Stimulated activated naive B cell treated with anti-CD40 and anti-IgM and Interleukin-4, amounts not matched to agents 10 μg/mL and 1 μg/mL and 100 μg/mL, for 72 hours (primary cell): ENCODE measurements around the gene ST8SIA1.
"Not testable (repeated sequence)": the region's sequence is repeated elsewhere in the genome, so short reads cannot be mapped to it uniquely, and the experiment has no call there.

Source experiments
- ATAC-seq, 2 donors: fragments of 150-1000 bp; cut with Tn5 transposase; replicated peaks; 2 replicates each; pipeline ENCODE4 v1.10.0; 2021; ENCODE audit warnings: moderate library complexity in 1 of 2
- DNase-seq: peaks from one replicate; pipeline ENCODE4 v3.0.0; 2021
- H3K27ac Mint-ChIP-seq: one replicate; pipeline ENCODE4 v1.8.0; 2022; ENCODE audit warnings: mild to moderate bottlenecking, mixed read lengths
- H3K27me3 Mint-ChIP-seq, 2 donors: one replicate each; pipeline ENCODE4 v1.8.0; 2022; ENCODE audit warnings: mixed read lengths in 2 of 2
- H3K36me3 Mint-ChIP-seq, 2 donors: one replicate each; pipeline ENCODE4 v1.8.0; 2022; ENCODE audit warnings: mixed read lengths in 2 of 2, mild to moderate bottlenecking in 1 of 2
- H3K4me1 Mint-ChIP-seq, 2 donors: one replicate each; pipeline ENCODE4 v1.8.0; 2022; ENCODE audit warnings: mixed read lengths in 2 of 2, mild to moderate bottlenecking in 1 of 2
- H3K4me3 Mint-ChIP-seq, 2 donors: one replicate each; pipeline ENCODE4 v1.8.0; 2022; ENCODE audit warnings: mild to moderate bottlenecking in 2 of 2, mixed read lengths in 2 of 2, moderate library complexity in 1 of 2
- H3K9me3 Mint-ChIP-seq, 2 donors: one replicate each; pipeline ENCODE4 v1.8.0; 2022; ENCODE audit warnings: mixed read lengths in 2 of 2, mild to moderate bottlenecking in 1 of 2

Gene ST8SIA1

DNA sequence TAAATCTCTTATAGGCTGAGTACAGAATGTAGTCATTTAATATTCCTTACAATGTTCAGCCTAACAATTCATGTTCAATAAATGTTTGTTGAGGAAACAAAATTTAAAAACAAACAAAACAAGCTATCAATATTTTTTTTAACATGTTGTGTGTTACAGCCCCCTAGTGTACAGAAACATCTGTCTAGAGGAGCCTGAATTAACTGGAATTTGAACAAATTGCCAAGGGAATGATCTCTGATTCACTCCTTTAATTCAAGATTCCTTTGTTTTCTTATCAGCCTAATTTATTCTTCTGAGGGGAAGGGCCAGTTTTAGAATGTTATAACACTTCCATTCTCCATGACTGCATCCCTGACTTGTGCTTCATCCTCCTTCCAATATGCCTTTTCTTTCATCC, 161.3 kb downstream of the ST8SIA1 start:
- no peaks in the 10 kb centered on the region for H3K36me3 Mint-ChIP-seq
- no peak for ATAC-seq
- no peak for DNase-seq
- H3K27ac Mint-ChIP-seq, result no peak overlapping the region
- H3K4me3 Mint-ChIP-seq, result no peak overlapping the region
- peaks cover 2 to 10% of the 10 kb centered on the region in 2 donors for H3K4me1 Mint-ChIP-seq
- peaks cover 0 to 6% of the 10 kb centered on the region in 2 donors for H3K27me3 Mint-ChIP-seq
- H3K9me3 Mint-ChIP-seq, result no peaks in the 10 kb centered on the region

DNA sequence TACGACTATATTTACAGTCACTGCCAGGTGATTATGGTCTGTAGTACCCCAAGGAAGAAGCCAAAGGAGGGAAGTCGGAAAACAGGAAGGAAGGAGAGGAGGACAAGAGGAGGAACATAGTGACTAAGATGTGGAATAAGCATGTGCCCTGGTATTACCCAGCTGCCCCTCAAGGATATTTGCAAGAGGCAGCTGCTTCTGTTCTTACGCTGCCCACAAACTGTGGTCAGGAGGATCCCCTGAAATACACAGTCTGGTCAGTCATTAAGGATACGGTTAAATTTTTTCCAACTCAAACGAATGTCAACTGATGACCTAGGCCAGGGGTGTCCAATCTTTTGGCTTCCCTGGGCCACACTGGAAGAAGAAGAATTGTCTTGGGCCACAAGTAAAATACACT, 162.0 kb downstream of the ST8SIA1 start:
- DNase-seq (no peak), ATAC-seq (no peak)
- Mint-ChIP-seq H3K27ac (no peak overlapping the region), H3K27me3 (peaks cover 0 to 6% of the 10 kb centered on the region in 2 donors), H3K36me3 (no peaks in the 10 kb centered on the region), H3K9me3 (no peaks in the 10 kb centered on the region), H3K4me1 (peaks cover 2 to 17% of the 10 kb centered on the region in 2 donors), H3K4me3 (no peak overlapping the region)

DNA sequence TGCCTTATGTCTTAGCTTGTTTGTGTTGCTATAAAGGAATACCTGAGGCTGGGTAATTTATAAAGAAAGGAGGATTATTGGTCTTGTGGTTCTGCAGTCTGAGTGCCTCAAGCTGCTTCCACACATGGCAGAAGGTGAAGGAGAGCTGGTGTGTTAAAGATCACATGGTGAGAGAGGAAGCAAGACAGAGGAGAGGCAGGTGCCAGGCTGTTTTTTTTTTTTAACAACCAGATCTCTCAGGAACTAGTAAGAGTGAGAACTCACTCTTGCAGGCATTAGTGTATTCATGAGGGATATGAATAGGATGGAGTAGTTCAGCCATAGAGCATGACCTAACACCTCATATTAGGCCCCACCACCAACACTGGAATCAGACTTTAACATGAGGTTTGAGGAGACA, 165.1 kb downstream of the ST8SIA1 start:
- H3K27ac Mint-ChIP-seq, result no peak overlapping the region
- ATAC-seq (peak; percentile 61 to 62), DNase-seq (no peak)
- H3K4me1 Mint-ChIP-seq, result peaks cover 2 to 29% of the 10 kb centered on the region in 2 donors
- no peaks in the 10 kb centered on the region for H3K36me3 Mint-ChIP-seq
- peaks cover 0 to 6% of the 10 kb centered on the region in 2 donors for H3K27me3 Mint-ChIP-seq
- no peaks in the 10 kb centered on the region for H3K9me3 Mint-ChIP-seq
- no peak overlapping the region for H3K4me3 Mint-ChIP-seq

DNA sequence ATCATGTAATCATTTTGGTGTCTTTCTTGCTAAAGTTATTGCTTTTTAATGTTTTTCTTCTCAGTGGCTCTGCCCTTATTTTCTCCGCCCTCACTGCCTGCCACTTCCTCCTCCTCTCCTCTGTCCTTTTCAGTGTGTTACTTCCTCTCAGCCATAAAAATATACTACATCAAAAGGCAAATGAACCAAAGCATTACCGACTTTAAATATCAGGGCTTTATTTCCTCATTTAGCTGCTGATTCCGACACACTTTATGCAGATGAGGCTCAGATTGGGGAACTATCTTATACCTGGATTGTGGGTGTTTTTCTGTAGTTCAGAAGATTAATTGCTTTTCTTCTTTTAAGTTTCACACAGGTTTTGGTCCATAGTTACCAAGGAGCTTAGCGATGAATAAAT, 170.4 kb downstream of the ST8SIA1 start:
- H3K9me3 Mint-ChIP-seq, result no peaks in the 10 kb centered on the region
- DNase-seq, result no peak
- H3K27ac Mint-ChIP-seq, result peak overlapping the region; percentile 4
- no peaks in the 10 kb centered on the region for H3K36me3 Mint-ChIP-seq
- H3K27me3 Mint-ChIP-seq, result no peaks in the 10 kb centered on the region
- ATAC-seq, result peak; percentile 96 to 97
- H3K4me1 Mint-ChIP-seq, result peaks cover 10 to 47% of the 10 kb centered on the region in 2 donors
- peak overlapping the region; percentile 14 to 48 for H3K4me3 Mint-ChIP-seq

DNA sequence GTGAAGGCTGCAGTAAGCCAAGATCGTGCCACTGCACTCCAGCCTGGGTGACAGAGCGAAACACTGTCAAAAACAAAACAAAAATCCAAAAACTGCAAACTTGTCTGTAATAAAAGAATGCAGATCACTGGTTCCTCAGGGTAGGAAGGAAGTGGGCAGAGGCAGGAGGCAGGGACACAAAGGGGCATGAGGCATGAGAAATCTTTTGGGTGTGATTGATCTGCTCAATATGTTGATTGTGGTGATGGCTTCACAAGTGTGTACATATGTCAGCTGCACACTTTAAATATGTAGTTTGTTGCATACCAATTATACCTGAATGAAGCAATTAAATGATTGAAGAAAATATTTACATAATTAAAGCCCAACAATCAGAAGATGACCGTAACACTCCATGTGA, 170.9 kb downstream of the ST8SIA1 start:
- Mint-ChIP-seq H3K27ac (peak overlapping the region; percentile 59), H3K4me3 (no peak overlapping the region), H3K27me3 (no peaks in the 10 kb centered on the region), H3K36me3 (no peaks in the 10 kb centered on the region), H3K9me3 (no peaks in the 10 kb centered on the region), H3K4me1 (peaks cover 10 to 45% of the 10 kb centered on the region in 2 donors)
- no peak for DNase-seq
- ATAC-seq, result peak; percentile 4 to 7

DNA sequence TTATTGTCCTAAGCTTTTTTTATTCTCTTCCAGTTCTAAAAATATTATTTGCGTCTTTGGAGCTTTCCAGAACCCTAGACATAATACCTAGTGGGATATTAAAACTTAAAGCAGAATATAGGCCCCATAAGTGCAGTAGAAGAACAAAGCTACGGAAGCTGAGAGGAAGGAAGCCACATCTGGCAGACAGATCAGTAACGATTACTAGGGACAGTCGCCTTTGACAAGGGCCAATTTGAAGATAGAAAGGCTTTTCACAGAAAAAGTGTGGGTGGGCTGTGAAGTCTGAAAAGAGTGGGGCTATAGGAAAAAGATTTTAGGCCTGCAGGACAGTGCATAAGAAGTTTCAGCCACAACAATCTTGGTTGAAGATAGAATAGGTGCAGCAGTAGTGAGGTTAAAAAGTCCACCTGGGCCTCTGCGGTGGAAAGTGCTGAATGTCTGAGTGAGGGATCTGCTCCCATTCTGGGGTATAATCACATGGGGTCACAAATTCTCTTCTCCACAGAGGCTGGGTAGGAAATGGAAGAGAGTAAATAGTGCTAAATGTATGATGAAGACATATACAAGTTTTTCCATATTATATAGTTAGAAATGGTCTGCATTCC, 174.0 kb downstream of the ST8SIA1 start:
- no peaks in the 10 kb centered on the region for H3K27me3 Mint-ChIP-seq
- no peak for ATAC-seq
- H3K4me1 Mint-ChIP-seq, result peaks cover 10 to 36% of the 10 kb centered on the region in 2 donors
- no peak overlapping the region for H3K27ac Mint-ChIP-seq
- DNase-seq, result no peak
- H3K9me3 Mint-ChIP-seq, result no peaks in the 10 kb centered on the region
- H3K4me3 Mint-ChIP-seq, result no peak overlapping the region
- no peaks in the 10 kb centered on the region for H3K36me3 Mint-ChIP-seq

DNA sequence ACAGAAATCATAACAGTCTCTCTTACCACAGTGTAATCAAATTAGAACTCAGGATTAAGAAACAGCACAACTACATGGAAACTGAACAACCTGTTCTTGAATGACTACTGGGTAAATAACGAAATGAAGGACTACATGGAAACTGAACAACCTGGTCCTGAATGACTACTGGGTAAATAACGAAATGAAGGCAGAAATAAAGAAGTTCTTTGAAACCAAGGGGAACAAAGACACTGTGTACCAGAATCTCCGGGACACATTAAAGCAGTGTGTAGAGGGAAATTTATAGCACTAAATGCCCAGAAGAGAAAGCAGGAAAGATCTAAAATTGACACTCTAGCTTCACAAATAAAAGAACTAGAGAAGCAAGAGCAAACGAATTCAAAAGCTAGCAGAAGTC, 185.2 kb downstream of the ST8SIA1 start:
- H3K36me3 Mint-ChIP-seq, H3K4me3 Mint-ChIP-seq, ATAC-seq, H3K27ac Mint-ChIP-seq, DNase-seq, H3K27me3 Mint-ChIP-seq: not testable (repeated sequence)
- Mint-ChIP-seq H3K9me3 (peaks cover 10 to 14% of the 10 kb centered on the region in 2 donors), H3K4me1 (peaks cover 12 to 24% of the 10 kb centered on the region in 2 donors)

DNA sequence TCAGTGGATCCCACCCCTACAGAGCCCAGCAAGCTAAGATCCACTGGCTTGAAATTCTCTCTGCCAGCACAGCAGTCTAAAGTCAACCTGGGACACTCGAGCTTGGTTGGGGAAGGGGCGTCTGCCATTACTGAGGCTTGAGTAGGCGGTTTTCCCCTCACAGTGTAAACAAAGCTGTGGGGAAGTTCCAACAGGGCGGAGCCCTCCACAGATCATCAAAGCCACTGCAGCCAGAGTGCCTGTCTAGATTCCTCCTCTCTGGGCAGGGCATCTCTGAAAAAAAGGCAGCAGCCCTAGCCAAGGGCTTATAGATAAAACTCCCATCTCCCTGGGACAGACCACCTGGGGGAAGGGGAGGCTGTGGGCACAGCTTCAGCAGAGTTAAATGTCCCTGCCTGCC, 187.8 kb downstream of the ST8SIA1 start:
- H3K36me3 Mint-ChIP-seq, H3K27me3 Mint-ChIP-seq, DNase-seq: not testable (repeated sequence)
- Mint-ChIP-seq H3K4me1 (peaks cover 12 to 20% of the 10 kb centered on the region in 2 donors), H3K4me3 (peak overlapping the region in 1 of 2 donors; percentile 31), H3K27ac (peak overlapping the region; percentile 54), H3K9me3 (peaks cover 7 to 13% of the 10 kb centered on the region in 2 donors)
- ATAC-seq, result peak; percentile 87
